Activated CD4-positive, alpha-beta T cell treated with anti-CD3 and anti-CD28 coated beads for 1 hour (primary cell): ENCODE results near the gene C1QL2.
A peak's percentile ranks its signal among the peaks of the same experiment; 100 is the strongest.

ENCODE experiments used
- DNase-seq: peaks from one replicate; pipeline ENCODE4 v3.0.0-alpha.2; 2020

C1QL2 gene

DNA sequence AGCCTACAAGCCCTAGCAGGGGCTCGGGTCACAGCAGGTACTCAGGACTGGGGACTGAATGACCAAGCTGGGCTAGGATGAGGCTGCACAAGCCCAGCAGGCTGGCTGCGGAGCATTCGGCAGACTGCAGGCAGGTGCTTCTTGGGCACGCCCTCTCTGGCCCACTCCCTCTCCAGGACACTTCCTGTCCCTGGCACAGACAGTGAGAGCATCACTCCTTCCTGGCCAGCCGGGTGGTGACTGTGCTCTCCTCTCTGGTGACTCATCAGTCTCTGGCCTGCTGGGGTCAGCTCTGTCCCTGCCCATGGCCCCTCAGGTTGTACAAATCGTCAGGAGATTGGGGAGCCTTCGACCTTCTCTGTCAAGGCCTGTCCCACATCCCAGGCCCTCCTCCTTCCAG is 22.5 kb downstream of the C1QL2 start:
- DNase-seq, result no peak

DNA sequence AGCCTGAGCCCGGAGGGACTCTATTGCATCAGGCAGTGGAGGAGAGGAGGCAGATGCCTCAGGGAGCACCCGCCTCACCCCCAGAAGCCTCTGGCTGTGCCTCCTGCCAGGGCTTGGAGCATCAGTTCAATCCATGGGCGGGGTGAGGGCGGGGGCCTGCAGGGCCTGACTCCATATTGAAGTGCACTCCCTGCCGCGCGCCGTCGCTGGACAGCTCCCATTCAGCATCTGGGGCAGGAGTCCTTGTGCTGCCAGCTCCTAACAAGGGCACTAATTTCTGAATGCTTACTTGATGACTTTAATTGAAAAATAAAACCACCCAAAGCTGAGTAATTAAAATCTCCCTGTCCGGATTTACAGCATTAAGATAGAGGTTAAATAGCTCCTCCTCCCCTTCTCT is 23.8 kb downstream of the C1QL2 start:
- DNase-seq, result no peak

DNA sequence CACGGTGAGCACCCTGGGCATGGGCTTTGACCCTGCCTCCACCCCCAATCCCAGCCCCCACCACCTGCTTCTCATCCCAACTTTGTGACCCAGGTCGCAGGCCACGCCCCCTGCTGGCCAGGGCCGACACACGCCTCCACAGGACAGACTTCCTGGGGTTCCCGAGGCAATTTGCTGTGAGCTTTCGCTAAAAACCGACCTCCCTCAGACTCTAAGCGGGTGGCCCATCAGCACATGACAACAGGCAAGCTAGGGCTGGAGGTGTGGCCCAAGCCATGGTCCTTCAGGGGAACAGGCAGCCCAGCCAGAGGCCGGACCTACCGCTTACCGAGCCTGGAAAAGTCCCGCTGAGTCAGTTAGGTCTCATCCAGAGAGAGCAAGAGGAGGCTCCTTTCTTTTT is 31.9 kb downstream of the C1QL2 start:
- peak; percentile 12 for DNase-seq

DNA sequence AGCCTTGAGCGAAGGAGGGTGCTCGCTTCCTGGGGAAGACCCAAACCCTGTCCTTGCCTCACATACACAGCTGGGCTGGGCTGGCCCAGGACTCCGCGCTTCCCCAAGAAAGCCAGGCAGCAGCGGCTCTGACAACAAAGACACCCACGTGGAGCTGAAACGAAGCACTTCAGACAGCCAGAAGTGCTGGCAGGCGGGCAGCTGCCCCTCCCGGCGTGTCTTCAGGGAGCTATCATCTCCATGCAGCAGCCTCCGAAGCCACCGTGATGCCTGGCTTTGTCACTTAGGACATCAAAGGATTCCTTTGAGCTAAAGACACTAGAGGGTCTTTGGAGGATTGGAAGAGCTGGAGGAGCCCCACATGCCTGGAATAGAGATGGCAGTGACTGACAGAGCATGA is 35.2 kb downstream of the C1QL2 start:
- no peak for DNase-seq

DNA sequence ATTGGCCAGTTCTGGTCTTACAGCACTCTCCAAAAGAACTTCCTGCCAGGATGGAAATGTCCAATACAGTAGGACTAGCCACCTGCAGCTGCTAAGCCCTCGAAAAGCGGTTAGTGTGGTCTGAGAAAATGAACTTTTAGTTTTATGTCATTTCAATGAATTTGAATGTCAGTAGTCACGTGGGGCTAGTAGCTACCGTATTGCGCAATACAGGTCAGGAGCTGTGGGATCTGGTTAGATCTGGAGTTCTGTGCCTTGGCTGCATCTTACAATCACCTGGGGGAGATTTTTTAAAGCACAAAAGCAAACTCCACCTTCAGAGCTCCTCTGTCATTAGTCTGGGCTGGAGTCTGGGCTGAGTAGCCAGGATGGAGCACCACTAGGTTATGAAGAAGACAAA is 35.9 kb downstream of the C1QL2 start:
- DNase-seq, result no peak

- no peak for DNase-seq
Measured at GRCh38 chr2:119119999-119120756, 38.4 kb downstream of the C1QL2 start.

GRCh38 chr2:119119076-119119785 is 39.3 kb downstream of the C1QL2 start:
- no peak for DNase-seq

- no peak for DNase-seq
Measured at GRCh38 chr2:119117891-119118882, 40.4 kb downstream of the C1QL2 start.

- no peak for DNase-seq
Measured at GRCh38 chr2:119117408-119117807, 41.1 kb downstream of the C1QL2 start.

DNA sequence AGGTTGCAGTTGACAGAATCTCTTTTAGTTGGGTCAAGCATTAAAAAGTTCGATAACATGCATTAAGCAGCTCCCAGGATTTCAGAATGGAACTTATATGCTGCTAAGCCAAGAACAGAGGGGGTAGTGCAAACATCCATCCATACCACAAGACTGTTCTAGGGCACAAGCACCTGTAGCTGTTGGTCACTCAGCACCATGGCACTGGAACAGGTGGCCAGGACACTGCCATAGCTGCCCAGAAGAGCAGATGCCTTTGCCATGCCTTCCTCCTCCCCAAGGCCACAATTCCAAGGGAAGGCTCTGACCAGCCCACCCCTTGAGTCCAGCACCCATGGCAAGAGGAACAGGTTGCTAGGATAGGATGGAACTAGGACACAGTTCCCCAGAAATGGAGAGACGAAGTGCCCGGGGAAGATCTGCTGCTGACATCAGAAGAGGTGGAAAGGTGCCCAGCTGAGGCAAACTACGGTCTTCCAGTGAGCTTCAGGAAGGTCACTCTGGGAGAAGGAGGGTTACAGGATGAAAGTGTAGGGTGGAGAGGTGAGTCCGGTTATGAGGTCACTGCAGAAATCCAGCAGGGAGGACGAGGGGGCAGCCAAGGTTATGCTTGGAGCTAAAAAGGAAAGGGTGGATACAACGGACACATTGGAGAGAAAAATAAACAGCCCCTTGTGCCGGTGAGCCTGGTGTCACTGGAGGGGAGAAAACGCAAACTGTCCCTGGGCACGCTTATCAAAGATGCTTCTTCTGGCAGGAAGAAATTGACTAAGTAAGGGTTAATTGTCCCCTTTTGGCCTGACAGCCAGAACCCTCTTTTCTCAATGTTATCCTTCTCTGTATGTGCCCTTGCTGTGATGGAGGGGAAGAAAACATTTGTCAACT is 41.9 kb downstream of the C1QL2 start:
- no peak for DNase-seq

- DNase-seq, result no peak
Measured at GRCh38 chr2:119114266-119114665, 44.3 kb downstream of the C1QL2 start.

GRCh38 chr2:119113489-119113770 is 45.1 kb downstream of the C1QL2 start:
- no peak for DNase-seq

DNA sequence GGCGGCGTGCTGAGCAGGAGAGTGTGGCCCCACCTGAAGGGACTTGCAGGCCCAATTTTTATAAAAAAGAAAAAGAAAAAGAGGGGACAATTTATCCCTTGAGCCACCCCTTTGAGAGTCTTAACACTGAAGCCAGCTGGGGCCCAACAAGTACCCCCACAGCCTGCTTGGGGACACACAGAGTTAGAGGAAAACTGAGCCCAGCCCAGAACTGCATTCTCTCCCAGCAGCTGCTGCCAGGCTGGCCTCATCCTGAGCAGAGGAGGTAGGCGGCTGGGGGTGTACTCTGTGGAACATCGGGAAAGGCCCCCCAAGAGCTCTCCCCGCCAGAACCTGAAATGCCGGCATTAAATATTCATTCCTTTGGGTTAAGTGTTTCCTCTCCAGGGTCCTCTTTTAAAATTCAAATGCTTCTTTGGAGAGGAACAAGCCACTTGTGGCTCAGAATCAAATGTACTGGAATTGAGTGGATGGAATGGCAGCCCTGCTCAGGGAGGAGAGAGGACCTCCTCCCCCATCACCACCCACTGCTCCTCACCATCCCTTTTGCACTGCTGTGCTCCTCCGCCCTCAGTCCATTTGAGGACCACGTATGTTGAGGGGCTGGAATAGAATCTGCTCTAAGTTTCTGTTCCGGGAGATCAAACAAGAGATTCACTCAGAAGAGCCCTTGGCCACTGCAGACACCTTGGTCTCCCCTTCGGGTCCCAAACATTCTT is 45.6 kb downstream of the C1QL2 start:
- DNase-seq, result no peak

DNA sequence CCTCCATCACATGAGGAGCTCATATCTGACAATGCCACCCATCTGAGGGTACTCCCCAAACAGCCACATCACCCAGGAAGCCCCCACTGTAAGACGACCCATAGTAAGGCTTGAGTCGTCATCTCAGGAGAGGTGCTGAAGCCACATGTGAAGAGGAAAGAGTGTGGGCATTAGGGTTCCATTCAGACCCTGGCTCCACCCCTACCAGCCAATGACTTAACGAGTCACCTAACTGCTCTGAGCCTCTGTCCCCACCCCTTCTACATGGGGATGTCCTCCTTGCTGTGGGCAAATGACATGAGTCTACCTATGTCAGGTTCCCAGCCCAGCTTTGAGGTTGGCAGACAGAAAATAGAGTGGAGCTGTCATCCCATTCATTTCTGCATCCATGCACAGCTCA is 46.3 kb downstream of the C1QL2 start:
- no peak for DNase-seq

DNA sequence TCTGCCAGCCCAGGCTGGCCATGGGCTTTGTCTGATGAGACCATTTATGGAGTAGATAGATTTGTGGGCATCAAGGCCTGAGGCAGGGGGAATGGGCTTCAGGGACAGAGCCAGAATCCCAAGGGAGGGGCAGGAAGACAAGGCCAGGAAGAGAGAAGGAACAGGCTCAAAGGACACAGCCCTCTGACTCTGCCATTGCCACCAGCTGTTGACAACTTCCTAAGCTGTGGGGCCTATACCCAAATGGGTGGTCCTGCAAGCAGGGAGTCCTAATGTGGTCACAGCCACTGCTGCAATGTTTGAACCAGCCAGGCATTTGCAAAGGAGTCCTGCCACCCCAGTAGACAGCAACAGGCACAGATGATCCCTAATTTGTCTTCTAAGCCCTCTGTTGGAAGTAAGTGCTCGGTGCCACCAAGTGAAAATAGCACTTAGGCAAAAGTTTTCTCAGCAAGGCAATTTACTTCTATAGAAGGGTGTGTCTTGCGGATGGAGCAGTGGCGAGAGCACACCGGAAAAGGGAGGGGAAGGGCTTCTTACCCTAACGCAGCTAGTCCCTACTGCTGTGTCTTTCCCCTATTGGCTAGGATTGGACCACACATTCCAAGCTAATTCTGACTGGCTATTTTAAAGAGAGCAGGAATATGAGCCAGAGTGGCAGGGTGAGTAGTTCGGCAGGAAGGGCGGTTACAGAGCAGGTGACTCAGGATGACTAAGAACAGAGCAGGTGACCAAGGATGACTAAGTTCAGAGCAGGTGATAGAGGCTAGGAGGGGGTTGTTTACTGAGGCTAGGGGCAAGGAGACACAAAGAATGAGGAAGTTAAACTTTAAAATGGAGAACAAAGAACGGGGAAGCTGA is 47.2 kb downstream of the C1QL2 start:
- DNase-seq, result no peak

- DNase-seq, result no peak
Measured at GRCh38 chr2:119109866-119110265, 48.7 kb downstream of the C1QL2 start.

GRCh38 chr2:119108186-119108585 is 50.4 kb downstream of the C1QL2 start:
- DNase-seq, result no peak

DNA sequence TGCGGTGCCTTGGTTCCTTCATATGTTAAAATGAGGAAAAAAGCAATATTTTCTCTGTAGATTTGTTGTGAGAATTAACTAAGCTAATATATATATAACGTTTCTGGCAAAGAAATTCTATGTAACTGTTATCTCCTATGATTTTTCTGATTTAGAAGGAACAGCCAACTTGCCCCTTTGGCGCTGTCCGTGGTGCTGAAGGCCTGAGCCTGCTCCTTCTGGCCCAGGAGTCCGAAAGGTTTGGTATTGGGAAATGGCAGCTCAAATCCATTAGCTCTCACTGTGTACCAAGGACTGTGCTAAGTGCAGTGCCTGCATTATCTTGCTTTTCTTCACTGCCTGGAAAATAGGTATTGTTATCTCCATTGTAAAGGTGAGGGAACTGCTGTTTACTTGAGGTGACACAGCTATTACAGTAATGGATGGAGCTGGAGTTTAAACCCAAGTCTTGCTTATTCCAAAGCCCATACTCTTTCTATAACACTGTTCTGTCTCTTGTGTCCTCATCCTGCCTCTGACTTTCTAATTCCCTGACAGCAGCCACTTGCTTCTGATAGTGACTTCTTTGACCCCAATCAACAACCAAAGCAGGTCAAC is 52.2 kb downstream of the C1QL2 start:
- DNase-seq, result no peak
